GM18517 (cell line): Measurements from ENCODE around the gene EGF.

Experiments used
- ATAC-seq: cut with Tn5 transposase; IDR thresholded peaks from one replicate; pipeline ENCODE4 v1.9.1; 2021; ENCODE audit warnings: mild to moderate bottlenecking, moderate library complexity; ENCODE audit not compliant: unreplicated experiment

The EGF gene

DNA sequence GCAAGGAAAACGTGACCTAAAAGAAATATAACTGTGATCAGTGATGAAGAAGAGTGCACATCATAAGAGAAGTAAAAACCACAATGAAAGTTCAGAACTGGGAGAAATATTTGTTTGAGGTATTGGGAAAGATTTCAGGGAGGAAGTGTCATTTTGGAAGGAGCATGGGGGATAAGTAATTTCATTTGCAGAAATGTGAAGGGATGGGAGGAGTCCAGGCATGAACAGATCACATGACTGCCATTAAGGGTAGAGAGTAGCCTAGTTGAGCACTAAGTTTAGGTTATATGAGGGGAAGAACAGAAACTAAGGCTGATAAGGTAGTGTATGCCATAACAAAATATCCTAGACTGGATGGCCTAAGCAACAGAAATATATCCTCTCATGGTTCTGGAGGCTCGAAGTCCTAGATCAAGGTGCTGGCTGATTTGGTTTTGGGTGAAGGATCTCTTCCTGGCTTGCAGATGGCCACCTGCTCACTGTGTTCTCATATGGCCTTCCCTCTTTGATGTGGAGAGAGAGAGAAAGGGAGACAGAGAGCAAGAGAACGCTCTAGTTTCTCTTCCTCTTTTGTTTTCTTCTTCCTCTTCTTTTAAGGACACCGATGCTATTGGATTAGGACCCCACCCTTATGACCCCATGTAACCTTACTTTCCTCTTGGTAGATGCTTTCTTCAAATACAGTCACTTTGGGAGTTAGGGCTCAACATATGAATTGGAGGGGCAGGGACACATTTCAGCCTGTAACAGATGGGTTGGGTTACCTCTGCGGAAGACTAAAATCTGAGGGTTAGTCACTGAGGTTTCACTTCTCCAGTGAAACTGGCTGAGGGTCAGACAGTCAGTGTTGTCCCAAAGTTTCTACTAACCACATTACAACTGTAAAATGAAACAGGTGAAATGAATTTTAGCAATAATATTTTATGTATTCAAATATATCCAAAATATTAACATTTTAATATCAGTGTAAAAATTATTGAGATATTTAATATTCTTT is 77.9 kb downstream of the EGF start:
- ATAC-seq, result peak; percentile 81

- ATAC-seq, result no peak
These were observed 80.4 kb downstream of the EGF start for GRCh38 chr4:109993116-109993515.

DNA sequence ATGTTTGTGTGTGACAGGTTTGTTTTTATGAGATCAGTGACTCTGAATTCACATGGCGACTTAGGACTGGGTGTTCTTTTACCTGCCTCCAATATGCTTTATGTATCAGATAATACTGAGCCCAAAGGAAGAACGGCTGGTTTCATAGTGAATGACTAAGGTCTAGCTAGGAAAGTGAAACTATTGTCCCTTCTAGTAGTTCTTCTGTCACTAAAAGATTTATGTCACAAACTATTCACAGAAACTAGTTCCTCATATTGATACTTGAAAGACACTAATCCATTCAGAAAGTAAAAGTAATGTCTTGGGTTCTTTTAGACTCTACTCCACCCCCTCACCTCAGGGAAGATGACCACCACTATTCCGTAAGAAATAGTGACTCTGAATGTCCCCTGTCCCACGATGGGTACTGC is 81.7 kb downstream of the EGF start:
- peak; percentile 73 for ATAC-seq

DNA sequence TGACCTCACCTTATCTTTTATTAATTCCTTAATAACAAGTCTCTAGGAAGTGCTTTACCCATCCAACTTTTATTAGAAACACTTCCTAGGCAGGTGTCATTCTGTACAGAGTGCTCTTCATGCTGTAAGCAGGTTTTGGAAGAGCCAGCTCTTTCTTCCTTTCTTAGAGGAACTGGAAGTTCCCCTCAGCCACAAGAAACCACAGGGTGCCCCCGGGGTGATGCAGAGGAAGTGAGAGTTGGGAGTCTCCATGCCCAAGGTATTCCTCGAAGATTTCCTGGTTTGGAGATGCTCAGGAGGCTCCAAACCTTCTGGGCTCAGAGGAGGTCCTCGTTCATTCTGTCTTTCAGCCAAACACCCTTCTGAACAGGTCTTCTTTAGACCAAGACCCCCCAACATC is 83.8 kb downstream of the EGF start:
- ATAC-seq, result no peak

DNA sequence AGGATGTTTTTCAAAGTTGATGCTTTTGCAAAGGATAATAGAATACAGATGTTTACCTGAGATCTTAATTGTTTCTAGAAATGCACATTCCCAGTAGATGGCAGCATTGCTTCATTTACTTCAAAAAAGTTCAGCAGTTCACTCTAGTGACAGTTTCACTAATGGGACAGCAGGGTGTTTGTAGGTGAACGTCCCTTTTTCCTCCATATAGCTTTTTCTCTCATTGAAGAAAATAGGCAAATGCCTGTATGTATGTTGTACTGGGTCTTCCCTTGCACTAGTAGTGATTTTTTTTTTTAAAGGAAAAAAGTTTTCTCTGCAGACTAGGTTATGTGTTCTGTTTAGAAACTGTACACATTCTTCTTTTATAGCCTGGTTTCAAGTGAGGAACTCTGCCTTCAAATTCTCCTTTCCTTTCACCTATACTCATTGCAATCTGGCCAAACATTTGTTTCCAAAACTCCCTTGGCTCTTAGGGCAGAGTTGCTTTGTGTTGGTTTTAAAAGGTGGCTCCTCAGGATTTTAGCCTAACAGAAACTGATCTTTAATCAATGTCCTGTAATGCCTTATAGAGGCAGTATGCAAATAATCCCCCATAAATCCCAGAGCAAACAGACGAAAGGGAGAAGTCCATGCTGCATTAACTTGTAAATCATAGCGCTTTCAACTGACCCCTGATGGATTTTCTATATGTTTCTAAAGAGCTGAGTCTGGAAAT is 86.3 kb downstream of the EGF start:
- ATAC-seq, result peak; percentile 53

- ATAC-seq, result no peak
These were observed 86.9 kb downstream of the EGF start for GRCh38 chr4:109999585-109999912.

DNA sequence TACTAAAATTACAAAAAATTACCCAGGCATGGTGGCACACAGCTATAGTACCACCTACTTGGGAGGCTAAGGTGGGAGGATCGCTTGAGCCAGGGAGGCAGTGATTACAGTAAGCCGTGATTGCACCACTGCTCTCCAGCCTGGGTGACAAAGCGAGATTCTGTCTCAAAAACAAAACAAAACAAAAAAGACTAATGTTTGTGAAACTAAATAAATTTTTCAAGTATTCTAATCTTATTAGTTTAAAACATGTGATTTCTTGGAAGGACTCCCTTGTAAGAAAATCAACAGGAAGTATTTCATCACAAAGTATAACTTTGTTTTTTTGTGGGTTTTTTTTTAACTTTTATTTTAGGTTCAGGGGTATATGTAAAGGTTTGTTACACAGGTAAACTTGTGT is 89.6 kb downstream of the EGF start:
- ATAC-seq, result no peak

DNA sequence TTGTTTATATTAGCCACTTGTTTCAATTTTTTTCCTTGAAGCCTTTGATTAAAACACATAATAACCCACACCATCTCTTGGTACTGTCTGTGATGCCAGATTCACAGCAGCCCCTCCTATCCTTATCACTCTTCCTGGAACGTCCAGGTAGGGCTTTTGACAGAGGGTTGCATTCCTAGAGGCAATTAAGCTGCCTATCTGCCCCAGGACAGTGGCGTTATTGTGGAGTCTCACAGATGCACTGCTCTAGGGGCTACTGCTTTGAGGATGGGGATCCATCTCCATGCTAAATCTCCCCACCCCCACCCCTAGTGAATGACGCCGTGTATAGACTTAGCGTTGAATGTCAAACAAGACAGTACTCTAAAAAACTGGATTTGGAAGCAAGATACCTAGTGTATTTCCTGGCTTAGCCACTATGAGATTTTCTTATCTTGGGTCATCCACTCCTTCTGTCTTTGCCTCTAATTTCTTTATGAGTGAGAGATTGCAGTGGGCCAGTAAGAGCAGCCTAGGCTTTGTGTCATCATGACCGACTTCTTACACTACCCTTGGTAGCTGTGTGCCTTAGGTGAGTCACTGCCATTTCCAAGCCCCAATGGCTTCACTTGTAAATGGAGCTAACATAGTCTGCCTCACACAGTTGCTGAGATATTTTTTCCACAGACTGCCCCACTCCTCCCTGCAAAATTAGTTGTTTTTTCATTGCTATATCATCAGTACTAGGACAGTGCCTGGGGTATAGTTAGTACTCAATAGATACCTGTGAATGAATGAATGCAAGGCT is 90.9 kb downstream of the EGF start:
- ATAC-seq, result no peak

DNA sequence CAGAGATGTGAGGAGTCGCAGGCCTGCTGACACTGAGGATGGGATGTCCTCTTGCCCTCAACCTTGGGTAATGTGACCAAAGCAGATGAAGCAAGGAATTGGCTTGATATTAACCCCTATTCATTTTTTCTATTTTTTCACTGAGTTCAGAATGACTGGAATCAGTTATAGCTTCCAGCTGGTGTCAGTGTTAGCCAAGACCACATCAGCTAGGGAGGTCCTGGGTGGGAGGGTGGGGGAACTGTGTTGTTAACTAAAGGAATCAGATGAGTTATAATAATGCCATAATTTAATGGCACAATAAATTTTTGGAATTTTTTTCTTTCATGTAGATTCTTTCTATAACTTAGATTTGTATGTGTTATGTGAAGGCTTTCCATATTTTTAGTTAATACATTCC is 91.9 kb downstream of the EGF start:
- ATAC-seq, result no peak

GRCh38 chr4:110005461-110006056 is 92.9 kb downstream of the EGF start:
- ATAC-seq, result peak; percentile 82

- ATAC-seq, result no peak
These were observed 94.5 kb downstream of the EGF start for GRCh38 chr4:110007217-110007616.

DNA sequence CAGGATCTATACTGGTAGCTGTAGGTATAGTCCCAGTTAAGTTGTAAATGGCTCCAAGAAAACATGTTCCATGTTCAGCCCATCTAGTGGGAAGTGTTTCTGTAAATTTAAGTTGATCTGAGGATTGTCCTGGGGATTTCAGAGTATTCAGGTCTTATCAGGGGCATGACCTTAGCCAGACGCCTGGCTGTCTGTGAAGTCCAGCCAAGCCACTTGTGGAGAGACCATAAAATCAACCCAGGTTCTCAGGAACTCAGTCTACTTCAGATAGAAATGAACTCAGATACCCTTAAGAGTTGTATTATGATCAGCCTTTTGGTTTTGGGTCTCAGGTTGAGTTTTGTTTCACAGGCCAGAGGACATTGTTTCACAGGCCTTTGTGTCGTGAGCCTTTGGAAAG is 95.9 kb downstream of the EGF start:
- no peak for ATAC-seq

DNA sequence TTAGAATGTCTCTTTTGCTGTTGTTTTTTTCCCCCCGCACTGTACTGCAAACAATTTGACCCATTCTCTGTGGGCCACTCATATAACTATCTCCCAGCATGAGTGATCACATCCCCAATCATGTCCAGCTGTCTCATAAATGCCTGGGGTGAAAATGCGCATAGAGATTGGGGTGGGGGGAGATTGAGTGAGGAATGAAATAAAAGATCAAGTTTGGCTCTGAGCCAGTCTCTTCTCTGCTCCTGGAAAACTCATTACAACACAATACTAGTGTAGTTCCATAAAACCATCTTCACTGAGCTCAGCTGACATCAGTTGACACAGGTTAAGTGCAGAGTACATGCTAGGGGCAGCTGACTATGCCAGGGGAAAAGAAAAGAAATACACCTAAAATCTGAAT is 96.9 kb downstream of the EGF start:
- no peak for ATAC-seq

DNA sequence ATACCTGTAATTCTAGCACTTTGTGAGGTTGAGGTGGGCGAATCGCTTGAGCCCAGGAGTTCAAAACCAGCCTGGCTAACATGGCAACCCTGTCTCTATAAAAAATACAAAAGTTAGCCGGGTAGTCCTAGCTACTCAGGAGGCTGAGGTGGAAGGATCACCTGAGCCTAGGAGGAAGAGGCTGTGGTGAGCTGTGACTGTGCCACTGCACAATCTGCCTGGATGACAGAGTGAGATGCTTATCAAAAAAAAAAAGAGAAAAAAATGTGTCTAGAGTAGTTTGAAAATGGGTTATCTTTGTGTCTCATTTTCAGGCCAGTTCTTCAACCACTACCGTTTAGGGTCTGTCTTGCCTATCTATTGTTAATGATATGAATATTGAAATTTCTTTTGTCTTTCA is 98.1 kb downstream of the EGF start:
- ATAC-seq, result no peak

DNA sequence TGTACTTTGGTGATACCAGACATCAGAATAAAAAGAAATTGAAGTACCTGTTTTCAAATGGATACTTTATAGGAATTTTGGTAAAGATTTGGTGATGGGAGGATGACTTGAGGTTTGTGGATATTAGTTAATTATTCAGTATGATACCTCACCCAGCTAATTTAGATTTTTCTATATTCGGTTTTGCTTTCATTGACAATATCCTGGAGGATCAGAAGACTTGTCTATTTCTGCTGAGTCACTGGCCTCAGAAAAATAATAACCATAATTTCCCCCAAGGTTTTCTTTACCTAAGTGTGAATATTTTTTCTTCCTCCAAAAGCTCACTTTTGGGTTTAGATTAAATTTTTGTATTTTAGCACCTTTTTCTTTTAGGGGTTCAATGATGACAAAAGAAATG is 100.2 kb downstream of the EGF start:
- no peak for ATAC-seq

- no peak for ATAC-seq
These were observed 101.5 kb downstream of the EGF start for GRCh38 chr4:110014233-110014632.

DNA sequence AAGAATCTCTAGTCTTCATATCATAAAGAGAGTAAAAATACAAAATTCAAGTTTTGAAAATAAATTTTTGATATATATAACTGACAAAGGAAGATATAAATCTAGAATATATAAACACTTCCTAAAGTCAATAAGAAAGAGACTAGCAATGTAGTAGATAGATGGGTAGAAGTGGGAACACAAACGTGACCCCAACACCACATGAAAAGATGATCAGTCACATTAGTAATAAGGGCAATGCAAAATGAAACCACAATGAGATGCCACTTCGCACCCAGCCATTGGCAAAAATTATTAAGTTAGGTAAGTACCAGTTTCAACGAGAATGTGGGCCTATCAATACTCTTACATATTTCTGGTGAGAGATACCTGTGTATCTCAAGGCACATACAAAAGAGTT is 106.5 kb downstream of the EGF start:
- no peak for ATAC-seq

GRCh38 chr4:110020139-110020538 is 107.5 kb downstream of the EGF start:
- ATAC-seq, result no peak

- no peak for ATAC-seq
These were observed 108.2 kb downstream of the EGF start for GRCh38 chr4:110020646-110021443.

GRCh38 chr4:110022457-110022856 is 109.8 kb downstream of the EGF start:
- ATAC-seq, result no peak
